Measurements from ENCODE around the gene GLI3.
A peak's percentile ranks its signal among the peaks of the same experiment; 100 is the strongest.

Gene GLI3

DNA sequence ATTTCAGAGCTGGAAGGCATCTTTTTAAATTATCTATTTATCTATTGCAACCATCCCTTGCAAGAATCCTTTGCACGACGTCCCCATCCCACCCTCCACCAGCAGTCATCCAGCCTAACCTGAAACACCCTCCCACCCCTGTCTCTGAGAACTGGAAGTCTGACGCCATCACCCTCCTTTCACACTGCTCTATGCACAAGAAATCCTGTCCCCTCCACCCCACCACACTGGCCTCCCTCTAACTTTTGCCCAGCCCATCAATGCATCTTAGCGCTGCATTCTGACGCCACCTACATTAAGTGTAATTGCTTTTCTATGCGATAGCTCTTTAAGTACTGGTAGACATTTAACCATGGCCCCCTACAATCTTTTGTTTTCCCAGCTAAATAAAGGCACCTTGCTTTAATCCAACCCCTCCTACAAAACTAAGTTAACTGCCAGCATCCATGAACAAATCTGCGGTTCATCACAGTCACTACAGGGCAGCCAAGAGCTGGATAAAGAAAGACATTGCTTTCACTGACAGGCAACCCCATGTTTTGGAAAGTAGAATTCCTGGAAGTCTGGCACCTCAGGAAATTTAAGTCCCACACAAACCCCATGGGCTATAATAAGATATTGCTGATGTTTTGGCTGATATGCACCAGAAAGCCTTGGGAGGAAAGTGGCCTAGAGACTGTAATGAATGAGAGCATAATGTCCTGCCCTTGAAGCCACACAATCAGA is 128.0 kb downstream of the GLI3 start:
- TF ChIP-seq ZBTB20 (tag by site-specific recombination; IDR thresholded peaks at IDR 0.05) (no peak), ZNF341 (tag by site-specific recombination; IDR thresholded peaks at IDR 0.05; ENCODE audit: low read depth) (no peak), ZBTB44 (tag by site-specific recombination; IDR thresholded peaks at IDR 0.05) (peak; percentile 73), PRDM1 (tag by site-specific recombination; IDR thresholded peaks at IDR 0.05) (0 out of 2 replicates have a peak, but pooled peaks have one; percentile 19), PRDM6 (tag by site-specific recombination; IDR thresholded peaks at IDR 0.05) (peak; percentile 39; the same call in 1 of the 2 replicates), ZNF398 (tag by site-specific recombination; IDR thresholded peaks at IDR 0.05) (peak; percentile 22; the same call in 1 of the 2 replicates), GLIS1 (tag by site-specific recombination; IDR thresholded peaks at IDR 0.05) (peak; percentile 8; the same call in 1 of the 2 replicates)
- TF ChIP-seq, protein P1, sequence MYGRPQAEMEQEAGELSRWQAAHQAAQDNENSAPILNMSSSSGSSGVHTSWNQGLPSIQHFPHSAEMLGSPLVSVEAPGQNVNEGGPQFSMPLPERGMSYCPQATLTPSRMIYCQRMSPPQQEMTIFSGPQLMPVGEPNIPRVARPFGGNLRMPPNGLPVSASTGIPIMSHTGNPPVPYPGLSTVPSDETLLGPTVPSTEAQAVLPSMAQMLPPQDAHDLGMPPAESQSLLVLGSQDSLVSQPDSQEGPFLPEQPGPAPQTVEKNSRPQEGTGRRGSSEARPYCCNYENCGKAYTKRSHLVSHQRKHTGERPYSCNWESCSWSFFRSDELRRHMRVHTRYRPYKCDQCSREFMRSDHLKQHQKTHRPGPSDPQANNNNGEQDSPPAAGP (tag by site-specific recombination; IDR thresholded peaks at IDR 0.05) = 0 out of 2 replicates have a peak, but pooled peaks have one; percentile 24
- ChIA-PET CTCF (interaction anchor here (0.6 kb wide), 1 partner anchor 106 kb away, joined by 4 read pairs; no protein-coding TSS in a partner anchor), POLR2A (no interaction called here)
- Histone ChIP-seq H3K4me3 (ENCODE audit: low read depth, low read length) (no peak overlapping the region), H3K27ac (ENCODE audit: extremely low read depth, low read depth, low read length) (no peak overlapping the region), H3K9me3 (ENCODE audit: control insufficient read depth, insufficient read depth, low read depth, low read length) (no peaks in the 10 kb centered on the region), H3K4me1 (ENCODE audit: control insufficient read depth, insufficient read depth, low read length) (peaks cover 19% of the 10 kb centered on the region), H3K36me3 (ENCODE audit: control insufficient read depth in 2 of 2, insufficient read depth in 1 of 2, low read length in 2 of 2) (peaks cover 0 to 2% of the 10 kb centered on the region in 2 experiments; a peak in 1 of 3 replicates)

DNA sequence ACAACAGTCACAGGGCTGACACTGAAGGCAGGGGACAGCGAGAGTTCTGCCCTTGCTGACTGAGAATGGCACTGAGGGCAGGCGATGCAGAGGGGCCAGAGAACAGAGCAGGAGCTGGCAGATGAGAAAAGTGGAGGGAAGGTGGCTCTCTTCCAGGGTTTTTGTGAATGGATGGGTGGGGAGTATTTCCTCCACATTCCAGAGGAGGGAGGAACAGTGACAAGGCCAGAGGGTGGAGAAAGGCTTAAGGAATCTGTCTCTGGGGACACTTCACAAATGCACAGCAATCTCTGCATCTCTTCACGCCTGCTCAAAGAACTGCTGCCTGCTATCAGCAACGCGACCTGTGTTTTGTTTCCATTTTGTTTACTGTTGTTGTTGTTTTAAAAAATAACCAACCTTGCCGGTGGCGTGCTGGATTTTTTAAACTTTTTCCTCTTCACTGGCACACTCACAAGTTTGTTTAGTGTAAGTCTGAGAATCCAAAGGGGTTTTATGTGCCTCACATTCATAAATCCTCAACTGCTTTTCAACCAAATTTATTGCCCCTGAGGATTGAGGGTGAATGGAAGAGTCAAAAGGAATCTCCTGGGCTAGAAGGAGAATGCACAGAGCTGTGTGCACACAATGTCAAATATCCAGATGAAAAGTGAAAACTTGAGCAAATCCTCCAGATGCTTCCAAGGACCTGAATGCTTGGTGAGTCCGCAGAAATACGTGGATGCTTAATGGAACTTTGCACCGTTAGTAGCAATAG is 129.3 kb downstream of the GLI3 start:
- Histone ChIP-seq H3K9me3 (ENCODE audit: control insufficient read depth, insufficient read depth, low read depth, low read length) (no peaks in the 10 kb centered on the region), H3K27ac (ENCODE audit: extremely low read depth, low read depth, low read length) (no peak overlapping the region), H3K4me1 (ENCODE audit: control insufficient read depth, insufficient read depth, low read length) (peaks cover 19% of the 10 kb centered on the region), H3K36me3 (ENCODE audit: control insufficient read depth in 2 of 2, insufficient read depth in 1 of 2, low read length in 2 of 2) (peaks cover 0 to 2% of the 10 kb centered on the region in 2 experiments; a peak in 1 of 3 replicates), H3K4me3 (ENCODE audit: low read depth, low read length) (no peak overlapping the region)
- POLR2A ChIA-PET = no interaction called here
- CTCF ChIA-PET = interaction anchor here (1.0 kb wide), 1 partner anchor 11 kb away, joined by 3 read pairs; no protein-coding TSS in a partner anchor
- TF ChIP-seq ZNF76 (tag by site-specific recombination; IDR thresholded peaks at IDR 0.05; ENCODE audit: borderline replicate concordance, low read depth) (no peak), ZNF146 (tag by site-specific recombination; IDR thresholded peaks at IDR 0.05) (no peak), ZNF561 (tag by site-specific recombination; IDR thresholded peaks at IDR 0.05; ENCODE audit: borderline replicate concordance) (no peak), ZNF157 (tag by site-specific recombination; IDR thresholded peaks at IDR 0.05) (no peak), BCL11B (tag by site-specific recombination; IDR thresholded peaks at IDR 0.05; ENCODE audit: low read depth) (no peak), SP7 (tag by site-specific recombination; IDR thresholded peaks at IDR 0.05) (peak; percentile 46; the same call in 1 of the 2 replicates), KLF1 (tag by site-specific recombination; IDR thresholded peaks at IDR 0.05) (peak; percentile 99), PRDM1 (tag by site-specific recombination; IDR thresholded peaks at IDR 0.05) (peak; percentile 66), SETDB1 (IDR thresholded peaks at IDR 0.05; ENCODE audit: insufficient read length, low read length) (no peak), OVOL3 (tag by site-specific recombination; IDR thresholded peaks at IDR 0.05) (no peak), ZSCAN16 (tag by site-specific recombination; IDR thresholded peaks at IDR 0.05) (no peak), KLF8 (tag by site-specific recombination; IDR thresholded peaks at IDR 0.05) (no peak), ZNF18 (tag by site-specific recombination; IDR thresholded peaks at IDR 0.05) (no peak), ZNF426 (tag by site-specific recombination; IDR thresholded peaks at IDR 0.05) (no peak), ZBTB8A (tag by site-specific recombination; IDR thresholded peaks at IDR 0.05) (no peak), ZNF221 (tag by site-specific recombination; IDR thresholded peaks at IDR 0.05; ENCODE audit: borderline replicate concordance) (no peak), ZNF530 (tag by site-specific recombination; IDR thresholded peaks at IDR 0.05; ENCODE audit: low read depth) (no peak), ZNF214 (tag by site-specific recombination; IDR thresholded peaks at IDR 0.05; ENCODE audit: borderline replicate concordance) (no peak)
